ENCODE data around the gene BTBD10. TPM values are rescaled to one million over a fixed set of nuclear protein-coding genes. Genes with fewer than 3 reads are reported as not detected.
"Not testable (repeated sequence)": the region's sequence is repeated elsewhere in the genome, so short reads cannot be mapped to it uniquely, and the experiment has no call there.

BTBD10 gene
- total and polyA plus RNA-seq, 11 donors, result 5.9 to 31.4 (median 25.8) TPM

DNA sequence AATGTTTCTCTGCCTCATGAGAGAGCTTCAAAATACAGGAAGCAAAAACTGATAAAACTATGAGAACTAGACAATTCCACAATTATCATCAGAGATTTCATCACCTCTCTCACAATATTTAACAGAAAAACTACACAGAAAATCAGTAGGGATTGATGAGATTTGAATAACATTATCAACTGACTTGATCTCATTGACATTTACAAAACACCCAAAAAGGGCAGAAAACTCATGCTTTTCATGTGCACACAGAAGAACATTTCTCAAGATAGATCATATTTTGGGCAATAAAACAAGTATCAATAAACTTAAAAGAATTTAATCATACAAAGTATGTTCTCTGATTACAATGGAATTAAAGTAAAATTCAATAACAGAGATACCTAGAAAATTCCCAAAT is 35.6 kb downstream of the BTBD10 start:
- ATAC-seq (no peak), DNase-seq (no peak)
- intact Hi-C loops (cut with DNase I), result no loop called here
- no peak overlapping the region for H3K4me3 ChIP-seq
- no peak overlapping the region for H3K27ac ChIP-seq
- TF ChIP-seq, protein P1, sequence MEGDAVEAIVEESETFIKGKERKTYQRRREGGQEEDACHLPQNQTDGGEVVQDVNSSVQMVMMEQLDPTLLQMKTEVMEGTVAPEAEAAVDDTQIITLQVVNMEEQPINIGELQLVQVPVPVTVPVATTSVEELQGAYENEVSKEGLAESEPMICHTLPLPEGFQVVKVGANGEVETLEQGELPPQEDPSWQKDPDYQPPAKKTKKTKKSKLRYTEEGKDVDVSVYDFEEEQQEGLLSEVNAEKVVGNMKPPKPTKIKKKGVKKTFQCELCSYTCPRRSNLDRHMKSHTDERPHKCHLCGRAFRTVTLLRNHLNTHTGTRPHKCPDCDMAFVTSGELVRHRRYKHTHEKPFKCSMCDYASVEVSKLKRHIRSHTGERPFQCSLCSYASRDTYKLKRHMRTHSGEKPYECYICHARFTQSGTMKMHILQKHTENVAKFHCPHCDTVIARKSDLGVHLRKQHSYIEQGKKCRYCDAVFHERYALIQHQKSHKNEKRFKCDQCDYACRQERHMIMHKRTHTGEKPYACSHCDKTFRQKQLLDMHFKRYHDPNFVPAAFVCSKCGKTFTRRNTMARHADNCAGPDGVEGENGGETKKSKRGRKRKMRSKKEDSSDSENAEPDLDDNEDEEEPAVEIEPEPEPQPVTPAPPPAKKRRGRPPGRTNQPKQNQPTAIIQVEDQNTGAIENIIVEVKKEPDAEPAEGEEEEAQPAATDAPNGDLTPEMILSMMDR (IDR thresholded peaks at IDR 0.05), result no peak
- no peak for TF ChIP-seq POLR2A (IDR thresholded peaks at IDR 0.05)
- peaks cover 0 to 4% (median 0%) of the 10 kb centered on the region in 12 donors for H3K4me1 ChIP-seq
- no peaks in the 10 kb centered on the region for H3K36me3 ChIP-seq
- H3K9me3 ChIP-seq, result peaks cover 0 to 39% (median 15%) of the 10 kb centered on the region in 12 donors
- H3K27me3 ChIP-seq, result no peaks in the 10 kb centered on the region

DNA sequence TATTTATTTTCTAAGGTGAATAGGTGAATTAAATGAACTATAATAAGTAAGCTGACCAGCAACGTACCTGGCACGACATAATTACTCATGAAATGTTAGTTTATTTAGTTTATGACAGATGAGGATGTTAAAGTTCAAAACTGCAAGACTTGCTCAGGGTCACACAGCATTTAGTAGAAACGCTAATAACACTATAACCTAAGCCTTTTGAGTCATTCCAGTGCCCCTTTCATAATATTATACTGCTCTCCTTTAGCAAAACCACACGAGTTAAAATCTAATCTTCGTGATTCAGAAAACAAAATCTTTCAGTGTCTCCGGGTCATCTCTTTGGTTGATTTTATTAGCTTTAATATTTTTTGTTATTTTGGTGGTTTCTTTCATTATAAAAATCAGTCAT is 39.6 kb downstream of the BTBD10 start:
- no peak for DNase-seq
- TF ChIP-seq POLR2A (IDR thresholded peaks at IDR 0.05), result no peak
- TF ChIP-seq, protein P1 (IDR thresholded peaks at IDR 0.05), result no peak
- intact Hi-C loops (cut with DNase I), result loop anchor here in 1 of 10 donors (2.0 kb wide), 1 partner anchor 39 kb away; no protein-coding TSS in a partner anchor

DNA sequence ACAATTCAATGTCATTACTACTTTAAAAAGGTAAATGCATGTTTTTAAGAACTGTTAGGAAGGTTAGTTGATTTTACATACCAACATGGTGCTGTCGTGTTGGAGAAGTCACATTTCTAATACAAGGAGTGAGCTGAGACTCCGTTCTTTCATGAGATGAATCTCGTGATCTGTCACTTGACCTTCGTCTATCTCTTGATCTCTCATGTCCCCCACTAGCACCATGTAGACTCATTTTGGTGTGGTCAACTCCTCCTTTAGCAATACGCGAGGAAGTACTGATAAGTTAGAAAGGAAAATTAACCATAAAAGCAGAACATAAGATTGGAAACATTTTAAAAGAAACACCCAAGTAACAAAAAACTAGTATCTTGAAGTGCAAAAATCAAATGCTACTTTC is 41.5 kb downstream of the BTBD10 start:
- H3K9me3 ChIP-seq, result peaks cover 0 to 10% (median 0%) of the 10 kb centered on the region in 12 donors
- no peaks in the 10 kb centered on the region for H3K27me3 ChIP-seq
- DNase-seq, result no peak
- no peak overlapping the region for H3K4me3 ChIP-seq
- no peak for TF ChIP-seq POLR2A (IDR thresholded peaks at IDR 0.05)
- H3K36me3 ChIP-seq, result peaks cover 0 to 42% (median 22%) of the 10 kb centered on the region in 9 donors
- peaks cover 0 to 4% (median 0%) of the 10 kb centered on the region in 12 donors for H3K4me1 ChIP-seq
- no peak for ATAC-seq
- intact Hi-C loops (cut with DNase I), result no loop called here
- 93 to 96% (median 95%) methylated on average over 6 of the region's 6 CpGs for WGBS, 4 donors
- H3K27ac ChIP-seq, result no peak overlapping the region

More for the DNA sequence above, 39.6 kb downstream of the BTBD10 start:
- H3K27me3 ChIP-seq, result no peaks in the 10 kb centered on the region
- no peak overlapping the region for H3K27ac ChIP-seq
- peaks cover 0 to 4% (median 0%) of the 10 kb centered on the region in 12 donors for H3K4me1 ChIP-seq
- H3K9me3 ChIP-seq, result peaks cover 0 to 27% (median 12%) of the 10 kb centered on the region in 12 donors
- ATAC-seq, result no peak
- no peak overlapping the region for H3K4me3 ChIP-seq
- 91 to 94% (median 92%) methylated on average over 6 of the region's 6 CpGs for WGBS, 4 donors
- H3K36me3 ChIP-seq, result peaks cover 0 to 25% (median 13%) of the 10 kb centered on the region in 9 donors

DNA sequence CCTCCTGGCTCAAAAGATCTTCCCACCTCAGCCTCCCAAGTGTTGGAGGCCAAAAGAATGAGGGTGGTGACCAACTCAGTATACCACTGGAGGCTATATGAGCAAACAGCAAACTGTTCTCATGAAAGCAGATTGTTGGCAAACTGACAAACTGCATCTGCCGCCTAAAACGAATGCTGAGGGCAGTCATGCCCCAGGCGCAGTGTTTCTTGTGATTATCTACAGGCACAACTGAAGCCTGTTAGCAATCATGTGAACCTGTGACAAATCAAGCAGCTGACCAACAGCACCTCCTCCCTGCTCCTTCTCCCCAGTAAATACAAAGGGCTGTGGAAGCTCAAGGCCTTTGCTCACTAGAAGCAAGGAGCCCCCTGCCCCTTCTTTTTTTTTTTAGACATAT is 47.8 kb downstream of the BTBD10 start:
- ATAC-seq, result no peak
- Histone ChIP-seq H3K9me3 (no peaks in the 10 kb centered on the region), H3K4me3 (no peak overlapping the region), H3K27ac (no peak overlapping the region), H3K4me1 (no peaks in the 10 kb centered on the region), H3K36me3 (peaks cover 0 to 95% (median 64%) of the 10 kb centered on the region in 9 donors), H3K27me3 (no peaks in the 10 kb centered on the region)
- 76 to 89% (median 81%) methylated on average over 3 of the region's 3 CpGs for WGBS, 4 donors
- no peak for DNase-seq
- TF ChIP-seq, protein P1 (IDR thresholded peaks at IDR 0.05), result no peak
- TF ChIP-seq POLR2A (IDR thresholded peaks at IDR 0.05), result no peak
- intact Hi-C loops (cut with DNase I), result no loop called here

DNA sequence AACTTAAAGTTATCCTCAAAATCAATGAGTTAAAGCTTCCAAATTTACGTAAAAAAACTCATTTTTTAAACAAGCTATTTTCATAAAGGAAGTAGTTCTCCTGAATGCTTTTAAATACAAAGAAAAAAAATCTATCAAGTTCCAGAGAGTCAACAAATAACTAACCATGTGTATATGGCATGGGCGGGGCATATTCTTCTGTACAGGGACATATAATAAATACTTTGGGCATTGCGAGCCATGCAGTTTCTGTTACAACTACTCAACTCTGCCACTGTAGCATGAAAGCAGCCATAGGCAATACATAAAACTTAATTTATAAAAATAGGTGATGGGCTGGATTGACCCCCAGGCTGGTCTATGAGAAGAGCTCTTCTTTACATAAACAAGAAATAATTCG is 57.8 kb downstream of the BTBD10 start:
- no peaks in the 10 kb centered on the region for H3K4me1 ChIP-seq
- peaks cover 0 to 75% (median 70%) of the 10 kb centered on the region in 9 donors for H3K36me3 ChIP-seq
- ATAC-seq (no peak), DNase-seq (no peak)
- peaks cover 0 to 4% (median 0%) of the 10 kb centered on the region in 12 donors for H3K9me3 ChIP-seq
- no peak overlapping the region for H3K4me3 ChIP-seq
- intact Hi-C loops (cut with DNase I), result no loop called here
- 95 to 99% (median 97%) methylated on average over 4 of the region's 4 CpGs for WGBS, 4 donors
- TF ChIP-seq, protein P1 (IDR thresholded peaks at IDR 0.05), result no peak
- no peak for TF ChIP-seq POLR2A (IDR thresholded peaks at IDR 0.05)
- H3K27me3 ChIP-seq, result no peaks in the 10 kb centered on the region
- no peak overlapping the region for H3K27ac ChIP-seq

DNA sequence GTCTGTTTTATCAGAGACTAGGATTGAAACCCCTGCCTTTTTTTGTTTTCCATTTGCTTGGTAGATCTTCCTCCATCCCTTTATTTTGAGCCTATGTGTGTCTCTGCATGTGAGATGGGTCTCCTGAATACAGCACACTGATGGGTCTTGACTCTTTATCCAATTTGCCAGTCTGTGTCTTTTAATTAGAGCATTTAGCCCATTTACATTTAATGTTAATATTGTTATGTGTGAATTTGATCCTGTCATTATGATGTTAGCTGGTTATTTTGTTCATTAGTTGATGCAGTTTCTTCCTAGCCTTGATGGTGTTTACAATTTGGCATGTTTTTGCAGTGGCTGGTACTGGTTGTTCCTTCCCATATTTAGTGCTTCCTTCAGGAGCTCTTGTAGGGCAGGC is 64.7 kb downstream of the BTBD10 start:
- H3K9me3 ChIP-seq; H3K27me3 ChIP-seq; intact Hi-C loops (cut with DNase I); H3K4me3 ChIP-seq; H3K27ac ChIP-seq; ATAC-seq; H3K4me1 ChIP-seq; DNase-seq: not testable (repeated sequence)
- H3K36me3 ChIP-seq, result peaks cover 0 to 41% (median 32%) of the 10 kb centered on the region in 9 donors
